Islet of Langerhans (tissue), 1 donor: ENCODE measurements around the gene MMP26.
"Not testable (repeated sequence)": the region's sequence is repeated elsewhere in the genome, so short reads cannot be mapped to it uniquely, and the experiment has no call there.

Experiments
- FAIRE-seq: peaks from one replicate; lab custom pipeline; 2011; peaks lifted over from hg19 to GRCh38; lab: Jason Lieb, UNC

MMP26 gene

DNA sequence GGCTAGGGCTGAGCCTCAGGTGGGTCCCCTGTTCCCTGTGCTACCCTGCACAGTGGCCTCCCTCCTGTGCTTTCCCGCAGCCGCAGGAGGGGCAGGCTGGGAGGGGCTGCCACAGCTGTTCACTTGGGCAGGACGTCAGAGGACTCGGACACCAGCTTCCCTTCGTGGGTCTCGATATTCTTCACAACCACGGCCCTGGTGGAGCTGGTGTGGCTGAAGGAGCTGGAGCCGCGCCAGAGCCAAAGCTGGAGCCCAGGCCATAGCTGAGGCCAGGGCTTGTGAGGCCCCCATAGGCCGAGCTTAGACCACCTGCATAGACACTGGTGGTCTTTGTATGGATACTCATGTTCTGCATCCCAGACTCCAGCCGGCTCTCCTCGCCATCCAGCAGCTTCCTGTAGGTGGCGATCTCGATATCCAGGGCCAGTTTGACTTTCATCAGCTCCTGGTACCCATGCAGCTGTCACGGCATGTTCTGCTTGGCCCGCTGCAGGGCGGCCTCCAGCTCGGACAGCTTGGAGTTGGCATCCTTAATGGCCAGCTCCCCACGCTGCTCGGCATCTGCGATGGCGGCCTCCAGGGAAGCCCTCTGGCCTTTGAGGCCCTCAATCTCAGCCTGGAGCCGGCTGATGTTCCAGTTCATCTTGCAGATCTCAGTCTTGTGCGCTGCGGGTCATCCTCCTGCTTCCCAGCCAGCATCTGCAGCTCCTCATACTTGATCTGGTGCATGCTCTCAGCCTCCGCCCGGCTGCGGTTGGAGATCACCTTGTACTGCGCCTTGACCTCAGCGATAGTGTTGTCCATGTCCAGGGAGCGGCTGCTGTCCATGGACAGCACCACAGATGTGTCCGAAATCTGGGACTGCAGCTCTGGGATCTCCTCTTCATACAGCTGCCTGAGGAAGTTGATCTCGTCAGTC lies 18.3 kb downstream of the MMP26 start:
- not testable (repeated sequence) for FAIRE-seq

GRCh38 chr11:4727171-4727570 lies 22.6 kb downstream of the MMP26 start:
- FAIRE-seq, result no peak

DNA sequence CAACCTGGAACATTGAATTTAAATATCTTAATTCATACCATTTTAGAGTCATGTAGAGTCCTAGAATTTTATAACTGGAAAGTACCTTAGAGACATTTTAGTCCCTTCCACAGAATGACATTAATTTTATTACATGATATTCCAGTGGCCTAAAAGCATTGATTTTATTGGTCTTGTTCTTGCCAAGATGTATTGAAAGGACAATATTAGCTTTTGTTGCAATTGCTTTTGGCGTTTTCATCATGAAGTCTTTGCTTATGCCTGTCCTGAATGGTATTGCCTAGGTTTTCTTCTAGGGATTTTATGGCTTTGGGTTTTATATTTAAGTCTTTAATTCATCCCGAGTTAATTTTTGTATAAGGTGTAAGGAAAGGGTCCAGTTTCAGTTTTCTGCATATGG lies 36.2 kb downstream of the MMP26 start:
- no peak for FAIRE-seq

GRCh38 chr11:4748438-4748837 lies 43.9 kb downstream of the MMP26 start:
- no peak for FAIRE-seq

DNA sequence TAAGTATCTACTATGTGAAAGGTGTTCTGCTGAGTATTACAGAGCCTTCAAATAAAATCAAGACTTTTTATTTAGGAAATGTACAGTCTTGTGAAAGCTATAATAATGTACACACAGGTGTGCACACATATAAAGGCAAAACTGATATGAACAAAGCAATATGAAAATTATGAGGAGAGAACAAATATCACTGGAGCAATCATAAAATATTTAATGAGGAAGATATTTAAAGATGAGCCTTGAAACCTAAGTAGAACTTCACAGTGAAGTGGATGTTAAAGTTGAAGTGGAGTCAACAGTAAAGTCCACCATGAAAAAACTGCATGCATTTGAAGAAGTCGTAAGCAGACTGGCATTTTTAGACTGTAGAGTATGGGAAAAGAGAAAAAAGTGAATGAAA lies 46.6 kb downstream of the MMP26 start:
- FAIRE-seq, result no peak
